ENCODE data around the gene TRPM3.

TRPM3 gene

DNA sequence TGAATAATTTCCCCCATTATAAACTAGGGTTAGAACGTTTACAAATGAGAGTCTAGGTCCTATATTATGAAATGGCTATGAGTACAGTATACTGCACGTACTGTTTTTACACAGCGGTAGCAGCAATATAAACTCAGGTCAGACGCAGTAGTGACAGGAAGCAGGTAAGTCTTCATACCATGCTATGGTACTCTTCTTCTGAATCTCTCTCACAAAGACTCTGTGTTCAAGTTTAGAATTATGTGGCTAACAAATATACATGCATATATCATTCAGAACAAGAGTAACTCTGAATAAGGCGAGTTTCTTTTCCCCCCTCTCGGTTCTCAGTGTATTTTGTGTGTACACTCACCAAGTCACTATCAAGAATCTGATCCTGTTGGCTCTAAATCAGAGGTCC lies 592.0 kb downstream of the TRPM3 start:
- TF ChIP-seq, protein P1, sequence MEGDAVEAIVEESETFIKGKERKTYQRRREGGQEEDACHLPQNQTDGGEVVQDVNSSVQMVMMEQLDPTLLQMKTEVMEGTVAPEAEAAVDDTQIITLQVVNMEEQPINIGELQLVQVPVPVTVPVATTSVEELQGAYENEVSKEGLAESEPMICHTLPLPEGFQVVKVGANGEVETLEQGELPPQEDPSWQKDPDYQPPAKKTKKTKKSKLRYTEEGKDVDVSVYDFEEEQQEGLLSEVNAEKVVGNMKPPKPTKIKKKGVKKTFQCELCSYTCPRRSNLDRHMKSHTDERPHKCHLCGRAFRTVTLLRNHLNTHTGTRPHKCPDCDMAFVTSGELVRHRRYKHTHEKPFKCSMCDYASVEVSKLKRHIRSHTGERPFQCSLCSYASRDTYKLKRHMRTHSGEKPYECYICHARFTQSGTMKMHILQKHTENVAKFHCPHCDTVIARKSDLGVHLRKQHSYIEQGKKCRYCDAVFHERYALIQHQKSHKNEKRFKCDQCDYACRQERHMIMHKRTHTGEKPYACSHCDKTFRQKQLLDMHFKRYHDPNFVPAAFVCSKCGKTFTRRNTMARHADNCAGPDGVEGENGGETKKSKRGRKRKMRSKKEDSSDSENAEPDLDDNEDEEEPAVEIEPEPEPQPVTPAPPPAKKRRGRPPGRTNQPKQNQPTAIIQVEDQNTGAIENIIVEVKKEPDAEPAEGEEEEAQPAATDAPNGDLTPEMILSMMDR (IDR thresholded peaks at IDR 0.05; ENCODE audit: low read depth, low read length, missing control alignments), result no peak
- no peak for DNase-seq (ENCODE audit: extremely low read depth, low read depth)
- no peak overlapping the region for H3K4me3 ChIP-seq (replicated peaks; ENCODE audit: low read depth, low read length)

DNA sequence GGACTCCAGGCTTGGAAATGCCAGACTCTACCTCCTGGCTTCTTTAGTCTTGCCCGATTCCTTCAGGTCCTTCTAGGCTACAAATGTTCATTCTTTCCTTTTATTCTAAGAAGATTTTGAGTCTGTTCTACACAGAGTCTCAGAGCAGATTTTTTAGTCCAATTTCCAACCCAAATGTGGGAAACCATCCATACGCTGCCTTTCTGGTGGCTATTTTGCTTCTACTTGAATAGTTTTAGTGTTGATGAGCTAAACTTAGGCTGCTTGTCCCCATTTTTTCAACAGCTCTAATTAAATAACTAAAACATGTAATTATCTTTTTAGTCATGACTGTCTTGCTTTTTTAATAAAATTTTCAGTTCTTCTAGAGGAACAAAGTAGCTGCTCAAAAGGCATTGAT lies 594.5 kb downstream of the TRPM3 start:
- no peak overlapping the region for H3K4me3 ChIP-seq (replicated peaks; ENCODE audit: low read depth, low read length)
- no peak for DNase-seq (ENCODE audit: extremely low read depth, low read depth)
- TF ChIP-seq, protein P1 (IDR thresholded peaks at IDR 0.05; ENCODE audit: low read depth, low read length, missing control alignments), result no peak

DNA sequence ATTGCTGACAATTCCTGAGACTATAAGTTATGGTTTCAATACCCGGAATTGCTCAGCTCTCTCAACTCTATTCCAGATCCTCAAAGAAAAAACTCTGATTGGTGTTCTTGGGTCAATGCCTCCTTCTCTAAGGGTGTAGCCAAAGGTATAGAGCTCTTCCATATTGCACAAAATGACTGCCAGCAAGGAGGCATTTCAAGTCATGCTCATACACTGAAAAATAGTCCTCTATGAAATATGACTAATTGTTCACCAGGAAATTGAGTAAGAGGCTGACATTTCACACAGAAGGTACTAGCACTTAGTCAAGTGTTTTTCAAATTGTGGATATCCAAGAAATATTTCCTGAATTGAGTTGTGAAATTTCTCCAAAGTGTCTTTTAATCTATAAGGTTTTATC lies 595.9 kb downstream of the TRPM3 start:
- no peak for DNase-seq (ENCODE audit: extremely low read depth, low read depth)
- TF ChIP-seq, protein P1 (IDR thresholded peaks at IDR 0.05; ENCODE audit: low read depth, low read length, missing control alignments), result no peak
- no peak overlapping the region for H3K4me3 ChIP-seq (replicated peaks; ENCODE audit: low read depth, low read length)

DNA sequence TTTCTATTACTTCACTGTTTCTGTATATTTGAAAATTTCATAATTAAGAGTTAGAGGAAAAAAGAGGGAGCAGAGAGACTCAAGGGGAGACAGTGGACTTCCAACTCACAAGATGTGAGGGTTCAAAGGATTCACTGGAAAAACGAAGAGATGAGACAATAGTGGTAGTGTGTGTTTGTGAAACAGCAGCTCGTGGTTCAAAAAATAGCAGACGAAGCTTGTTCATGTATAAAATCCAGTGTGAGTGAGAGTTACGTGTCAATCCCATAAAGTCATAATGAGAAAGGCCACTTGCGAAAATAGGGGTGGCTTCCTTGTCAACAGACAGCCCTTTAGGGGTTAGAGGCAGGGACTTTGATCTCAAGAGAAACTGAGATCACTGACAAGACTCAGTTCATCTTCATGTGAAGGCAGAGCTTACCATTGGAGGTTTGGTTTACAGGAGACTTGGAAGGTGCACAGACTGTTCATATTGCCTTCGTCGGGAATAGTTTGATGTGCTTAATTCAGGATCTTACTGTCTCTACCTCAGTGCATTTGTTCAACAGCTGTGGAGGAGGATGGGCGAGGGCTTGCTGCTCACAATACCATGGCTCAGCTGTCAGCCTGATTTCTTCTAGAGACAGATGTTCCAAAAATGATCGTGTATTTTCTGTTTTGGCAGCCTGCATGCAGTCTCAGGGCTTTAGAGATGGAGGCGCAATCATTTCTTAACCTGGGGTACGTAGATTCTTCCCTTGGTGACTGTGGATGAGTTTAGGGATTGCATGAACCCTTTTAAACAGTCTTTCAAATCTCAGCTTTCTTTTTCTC lies 601.3 kb downstream of the TRPM3 start:
- H3K4me3 ChIP-seq (replicated peaks; ENCODE audit: low read depth, low read length), result no peak overlapping the region
- DNase-seq (ENCODE audit: extremely low read depth, low read depth), result no peak
- TF ChIP-seq, protein P1 (IDR thresholded peaks at IDR 0.05; ENCODE audit: low read depth, low read length, missing control alignments), result no peak

DNA sequence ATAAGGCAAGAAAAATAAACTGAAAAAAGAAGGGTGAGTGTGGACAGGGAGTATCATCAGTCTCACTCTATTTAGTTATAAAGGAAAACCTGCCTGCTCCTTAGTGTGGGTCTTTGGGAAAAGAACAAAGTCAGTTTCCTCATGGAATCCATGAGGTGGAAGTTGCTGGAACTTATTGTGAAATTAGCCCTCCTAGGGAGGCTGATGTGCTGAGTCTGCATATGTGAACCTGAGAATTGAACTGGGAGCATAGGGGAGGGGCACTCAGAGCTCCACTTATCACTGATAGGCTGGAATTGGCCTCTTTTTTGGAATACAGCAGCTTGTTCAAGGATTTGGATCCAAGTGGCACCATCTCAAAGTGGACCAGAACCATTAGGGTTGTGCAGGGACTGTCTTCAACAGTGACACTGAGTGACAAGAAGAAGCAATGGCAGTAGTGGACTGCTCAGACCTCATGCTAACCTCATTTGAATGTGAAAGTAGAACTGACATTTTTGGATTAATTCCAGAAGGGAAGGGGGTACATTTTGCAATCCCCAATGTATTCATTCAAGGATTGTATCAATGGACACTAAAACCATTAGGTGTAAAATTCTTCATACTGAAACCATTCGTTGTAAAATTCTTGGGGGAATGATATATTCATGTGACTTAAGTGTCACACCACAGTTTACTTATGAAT lies 603.4 kb downstream of the TRPM3 start:
- no peak for DNase-seq (ENCODE audit: extremely low read depth, low read depth)
- TF ChIP-seq, protein P1 (IDR thresholded peaks at IDR 0.05; ENCODE audit: low read depth, low read length, missing control alignments), result no peak
- no peak overlapping the region for H3K4me3 ChIP-seq (replicated peaks; ENCODE audit: low read depth, low read length)

DNA sequence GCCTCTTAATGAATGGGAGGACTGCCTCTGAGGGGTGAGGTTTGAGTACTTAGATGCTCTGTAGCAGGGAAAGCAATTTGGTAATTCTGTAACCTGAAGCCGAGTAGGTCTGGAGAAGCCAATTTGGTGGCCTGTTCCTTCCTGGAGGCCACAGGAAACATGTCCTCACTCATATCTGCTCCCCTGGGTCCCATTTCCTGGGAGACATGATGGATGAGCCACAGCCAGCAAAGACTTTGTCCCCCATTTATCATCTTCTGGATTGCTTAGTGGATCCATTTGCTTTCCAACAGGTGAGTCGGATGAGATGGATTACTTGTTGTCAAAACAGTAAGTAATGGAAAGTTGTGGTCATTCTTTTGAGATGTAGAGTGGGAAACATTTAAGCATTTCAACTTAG lies 607.1 kb downstream of the TRPM3 start:
- no peak overlapping the region for H3K4me3 ChIP-seq (replicated peaks; ENCODE audit: low read depth, low read length)
- TF ChIP-seq, protein P1 (IDR thresholded peaks at IDR 0.05; ENCODE audit: low read depth, low read length, missing control alignments), result no peak
- no peak for DNase-seq (ENCODE audit: extremely low read depth, low read depth)
